Measurements from ENCODE around the gene LRP4.

DNA sequence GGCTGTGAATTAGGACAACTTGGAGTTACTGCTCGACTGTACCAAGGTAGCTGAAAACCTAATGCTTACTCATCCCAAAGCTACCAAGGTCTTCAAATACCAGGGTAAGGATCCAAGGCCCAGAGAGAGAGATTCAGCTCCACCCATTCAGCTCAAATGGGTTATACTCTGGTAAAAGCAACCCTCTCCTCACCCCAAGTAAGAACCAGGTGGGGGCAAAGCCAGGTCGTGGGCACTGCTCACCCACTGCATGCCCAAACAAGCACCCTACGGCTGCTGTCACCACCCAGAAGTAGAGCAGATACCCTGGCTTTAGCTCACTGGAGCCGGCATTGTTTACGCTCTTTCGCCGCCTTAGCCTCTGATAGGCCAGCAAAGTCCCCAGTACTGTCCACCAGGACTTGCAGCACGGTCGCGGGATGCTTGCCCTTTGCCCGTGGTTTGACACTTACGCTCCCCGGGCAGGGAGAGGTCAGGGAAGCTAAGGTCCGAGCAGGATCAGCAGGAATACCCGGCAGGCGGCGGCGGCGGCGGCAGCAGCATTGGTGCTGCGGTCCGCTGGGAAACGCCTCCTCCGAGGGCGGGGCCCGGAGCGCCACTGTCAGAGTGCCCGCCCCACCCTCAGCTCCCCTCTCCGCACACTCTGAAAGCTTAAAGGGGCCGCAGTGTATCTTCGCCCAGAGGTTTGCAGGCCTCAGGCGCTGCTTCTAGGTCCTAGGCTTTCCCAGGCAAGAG, 91.9 kb downstream of the LRP4 start:
- TF ChIP-seq, protein P1, sequence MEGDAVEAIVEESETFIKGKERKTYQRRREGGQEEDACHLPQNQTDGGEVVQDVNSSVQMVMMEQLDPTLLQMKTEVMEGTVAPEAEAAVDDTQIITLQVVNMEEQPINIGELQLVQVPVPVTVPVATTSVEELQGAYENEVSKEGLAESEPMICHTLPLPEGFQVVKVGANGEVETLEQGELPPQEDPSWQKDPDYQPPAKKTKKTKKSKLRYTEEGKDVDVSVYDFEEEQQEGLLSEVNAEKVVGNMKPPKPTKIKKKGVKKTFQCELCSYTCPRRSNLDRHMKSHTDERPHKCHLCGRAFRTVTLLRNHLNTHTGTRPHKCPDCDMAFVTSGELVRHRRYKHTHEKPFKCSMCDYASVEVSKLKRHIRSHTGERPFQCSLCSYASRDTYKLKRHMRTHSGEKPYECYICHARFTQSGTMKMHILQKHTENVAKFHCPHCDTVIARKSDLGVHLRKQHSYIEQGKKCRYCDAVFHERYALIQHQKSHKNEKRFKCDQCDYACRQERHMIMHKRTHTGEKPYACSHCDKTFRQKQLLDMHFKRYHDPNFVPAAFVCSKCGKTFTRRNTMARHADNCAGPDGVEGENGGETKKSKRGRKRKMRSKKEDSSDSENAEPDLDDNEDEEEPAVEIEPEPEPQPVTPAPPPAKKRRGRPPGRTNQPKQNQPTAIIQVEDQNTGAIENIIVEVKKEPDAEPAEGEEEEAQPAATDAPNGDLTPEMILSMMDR (conservative IDR thresholded peaks at IDR 0.05 in 1 of 2, IDR thresholded peaks at IDR 0.05 in 1 of 2; ENCODE audit: low read depth in 1 of 2, low read length in 2 of 2): no peak
- no peak for TF ChIP-seq EZH2 (IDR thresholded peaks at IDR 0.05; ENCODE audit: low read length, missing control alignments)
